HepG2 (cell line): ENCODE results near the gene ARCN1. TPM values are rescaled to one million over a fixed set of nuclear protein-coding genes. Genes with fewer than 3 reads are reported as not detected.

Experiments used
- DMTF1 ChIP-seq: sonication (generic); formaldehyde crosslinking; IDR thresholded peaks from 2 replicates; pipeline ENCODE4 v1.4.0; 2020; ENCODE audit warnings: mild to moderate bottlenecking, missing genetic modification reagents
- DPF2 ChIP-seq: sonication (generic); formaldehyde crosslinking; IDR thresholded peaks from 2 replicates; pipeline ENCODE4 v1.4.0; 2020; ENCODE audit warnings: mild to moderate bottlenecking, low read depth, missing genetic modification reagents, borderline replicate concordance
- DR1 ChIP-seq: sonication (generic); formaldehyde crosslinking; IDR thresholded peaks from 2 replicates; pipeline ENCODE4 v1.8.0; 2021; ENCODE audit warnings: mild to moderate bottlenecking, missing genetic modification reagents, inconsistent platforms
- FOXA3 ChIP-seq: IDR thresholded peaks from 2 replicates; pipeline ENCODE4 v1.6.1; 2016; ENCODE audit warnings: missing genetic modification reagents, missing compliant biosample characterization
- HNF4G ChIP-seq, 2 experiments: sonication (generic) in 1 of 2; formaldehyde crosslinking in 1 of 2; IDR thresholded peaks; 2 replicates each; pipeline versions ENCODE4 v1.4.0 to v1.6.1; 2011 to 2020; ENCODE audit warnings: borderline replicate concordance in 2 of 2, low read depth in 2 of 2, mild to moderate bottlenecking in 2 of 2, low read length in 1 of 2, missing genetic modification reagents in 1 of 2, moderate library complexity in 1 of 2
- IRF1 ChIP-seq: sonication (generic); formaldehyde crosslinking; IDR thresholded peaks from 2 replicates; pipeline ENCODE4 v1.4.0; 2020; ENCODE audit warnings: low read depth, mild to moderate bottlenecking, missing genetic modification reagents
- NR1H2 ChIP-seq: sonication (generic); formaldehyde crosslinking; IDR thresholded peaks from 2 replicates; pipeline ENCODE4 v1.8.1; 2022; ENCODE audit warnings: low read depth, missing genetic modification reagents, borderline replicate concordance
- POLR2AphosphoS5 ChIP-seq: IDR thresholded peaks from 2 replicates; pipeline ENCODE4 v1.6.1; 2012; ENCODE audit warnings: low read depth, low read length
- RBM39 ChIP-seq: fragments of 200-400 bp; formaldehyde crosslinking; IDR thresholded peaks from one replicate; pipeline ENCODE4 v1.6.1; 2018; ENCODE audit warnings: antibody characterized with exemption, mild to moderate bottlenecking, low read depth, low read length; ENCODE audit not compliant: poor library complexity, severe bottlenecking
- TAF1 ChIP-seq: sonication (generic); formaldehyde crosslinking; IDR thresholded peaks from 2 replicates; pipeline ENCODE4 v1.4.0; 2020; ENCODE audit warnings: missing genetic modification reagents
- THAP7 ChIP-seq: sonication (generic); formaldehyde crosslinking; IDR thresholded peaks from 2 replicates; pipeline ENCODE4 v1.8.1; 2023; ENCODE audit warnings: mild to moderate bottlenecking, missing genetic modification reagents
- ZHX2 ChIP-seq, 2 experiments: sonication (generic) in 1 of 2; formaldehyde crosslinking in 1 of 2; IDR thresholded peaks; 2 replicates each; pipeline versions ENCODE4 v1.6.1 to v1.9.0; 2014 to 2022; ENCODE audit warnings: antibody characterized with exemption in 1 of 2, borderline replicate concordance in 1 of 2, inconsistent platforms in 1 of 2, low read depth in 1 of 2, missing genetic modification reagents in 1 of 2
- ZKSCAN8 ChIP-seq: IDR thresholded peaks from 2 replicates; pipeline ENCODE4 v1.6.1; 2016; ENCODE audit warnings: borderline replicate concordance, missing genetic modification reagents, missing compliant biosample characterization
- ZNF362 ChIP-seq: sonication (generic); formaldehyde crosslinking; IDR thresholded peaks from 2 replicates; pipeline ENCODE4 v1.4.0; 2020; ENCODE audit warnings: missing genetic modification reagents, mild to moderate bottlenecking, borderline replicate concordance
- polyA plus RNA-seq, 8 experiments: library from polyadenylated mRNA; depleted of rRNA in 3 of 8; stranded (reverse) in 7 of 8; unstranded in 1 of 8; fragments of >200 nt; fragmentation: Illumina TruSeq in 4 of 8; extraction: Trizol in 4 of 8; gene quantifications; 2 replicates each; pipeline versions ENCODE4 v1.2.1 to v1.2.3, GENCODE V29; 2011 to 2016; ENCODE audit warnings: low read depth in 4 of 8, missing spikeins in 1 of 8, mixed read lengths in 1 of 8; ENCODE audit not compliant: insufficient read depth in 1 of 8
- total RNA-seq, 5 experiments: library from RNA; depleted of rRNA; stranded (reverse); fragments of >200 nt; fragmentation: Illumina TruSeq; extraction: Trizol; gene quantifications; 2 replicates each; pipeline ENCODE4 v1.2.3, GENCODE V29; 2016; ENCODE audit warnings: low read depth in 1 of 5

The ARCN1 gene
- total and polyA plus RNA-seq, 2 of the 13 experiments (the other 11 are each of a cell fraction or from before 2014, with no cell fraction given) = 148 to 200 TPM

- TF ChIP-seq ZHX2 (IDR thresholded peaks at IDR 0.05; ENCODE audit: low read depth) = peak; percentile 74; the same call in 1 of the 2 replicates
- no peak for TF ChIP-seq ZHX2 (CRISPR knock-in tag; IDR thresholded peaks at IDR 0.05; ENCODE audit: borderline replicate concordance)
- peak; percentile 61; the same call in 1 of the 2 replicates for TF ChIP-seq THAP7
- TF ChIP-seq IRF1 (CRISPR knock-in tag) = no peak
- no peak for TF ChIP-seq DMTF1
- TF ChIP-seq DPF2 = no peak
- TF ChIP-seq POLR2AphosphoS5 = peak; percentile 85
- TF ChIP-seq TAF1 (CRISPR knock-in tag) = peak; percentile 76; the same call in 1 of the 2 replicates
- peak; percentile 34 for TF ChIP-seq ZNF362 (CRISPR knock-in tag)
- TF ChIP-seq DR1 = peak; percentile 37; the same call in 1 of the 2 replicates
- no peak for TF ChIP-seq ZKSCAN8 (CRISPR knock-in tag)
- TF ChIP-seq RBM39 = peak; percentile 80
- TF ChIP-seq FOXA3 (CRISPR knock-in tag) = peak; percentile 4; the same call in 1 of the 2 replicates
- no peak; the same call in 1 of the 2 replicates for TF ChIP-seq HNF4G (IDR thresholded peaks at IDR 0.05; ENCODE audit: borderline replicate concordance, low read depth, low read length)
- TF ChIP-seq HNF4G (CRISPR knock-in tag; IDR thresholded peaks at IDR 0.05; ENCODE audit: borderline replicate concordance, low read depth) = no peak
- 0 out of 2 replicates have a peak, but pooled peaks have one; percentile 35 for TF ChIP-seq NR1H2 (CRISPR knock-in tag)
These were observed at the start of gene ARCN1 (continued) for GRCh38 chr11:118572061-118572980.
